HepG2 (cell line): ENCODE data around the gene AXIN1. TPM values are rescaled to one million over a fixed set of nuclear protein-coding genes. Genes with fewer than 3 reads are reported as not detected.

ENCODE experiments used
- BRD4 ChIP-seq: sonication (generic); formaldehyde crosslinking; IDR thresholded peaks from 2 replicates; pipeline ENCODE4 v1.4.0; 2020; ENCODE audit warnings: missing genetic modification reagents
- CBX2 ChIP-seq, 2 experiments: fragments of 200-600 bp in 1 of 2; sonication (generic); formaldehyde crosslinking in 1 of 2; IDR thresholded peaks; 2 replicates each; pipeline versions ENCODE4 v1.7.0 to v1.8.1; 2018 to 2022; ENCODE audit warnings: low read depth in 2 of 2, low read length in 1 of 2, mild to moderate bottlenecking in 1 of 2, missing genetic modification reagents in 1 of 2
- DRAP1 ChIP-seq: IDR thresholded peaks from 2 replicates; pipeline ENCODE4 v1.6.1; 2016; ENCODE audit warnings: missing genetic modification reagents, missing compliant biosample characterization
- ETV6 ChIP-seq: sonication (generic); formaldehyde crosslinking; conservative IDR thresholded peaks from 2 replicates; pipeline ENCODE4 v1.4.0; 2020; ENCODE audit warnings: missing genetic modification reagents
- IKZF4 ChIP-seq: sonication (generic); formaldehyde crosslinking; IDR thresholded peaks from 2 replicates; pipeline ENCODE4 v1.5.1; 2020; ENCODE audit warnings: borderline replicate concordance, mild to moderate bottlenecking, low read depth, missing genetic modification reagents; ENCODE audit errors: not compliant biosample characterization
- JARID2 ChIP-seq: sonication (generic); formaldehyde crosslinking; IDR thresholded peaks from 2 replicates; pipeline ENCODE4 v1.8.1; 2023; ENCODE audit warnings: missing genetic modification reagents, inconsistent platforms; ENCODE audit not compliant: insufficient replicate concordance
- KLF16 ChIP-seq, 2 experiments: sonication (generic) in 1 of 2; formaldehyde crosslinking in 1 of 2; IDR thresholded peaks; 2 replicates each; pipeline versions ENCODE4 v1.6.1 to v1.8.0; 2016 to 2023; ENCODE audit warnings: missing genetic modification reagents in 2 of 2, missing compliant biosample characterization in 1 of 2
- NFRKB ChIP-seq: fragments of 450-650 bp; IDR thresholded peaks from 2 replicates; pipeline ENCODE4 v1.6.1; 2017
- PRMT3 ChIP-seq: sonication (generic); formaldehyde crosslinking; IDR thresholded peaks from 2 replicates; pipeline ENCODE4 v1.8.1; 2022; ENCODE audit warnings: low read depth, mild to moderate bottlenecking, moderate library complexity, missing genetic modification reagents, borderline replicate concordance
- SALL1 ChIP-seq: sonication (generic); formaldehyde crosslinking; IDR thresholded peaks from 2 replicates; pipeline ENCODE4 v1.8.0; 2022; ENCODE audit warnings: mild to moderate bottlenecking, missing genetic modification reagents
- ZMYM4 ChIP-seq: sonication (generic); formaldehyde crosslinking; IDR thresholded peaks from 2 replicates; pipeline ENCODE4 v1.8.1; 2023; ENCODE audit warnings: mild to moderate bottlenecking, missing genetic modification reagents
- ZNF720 ChIP-seq: sonication (generic); formaldehyde crosslinking; IDR thresholded peaks from 2 replicates; pipeline ENCODE4 v1.4.0; 2020; ENCODE audit warnings: missing genetic modification reagents
- polyA plus RNA-seq, 8 experiments: library from polyadenylated mRNA; depleted of rRNA in 3 of 8; stranded (reverse) in 7 of 8; unstranded in 1 of 8; fragments of >200 nt; fragmentation: Illumina TruSeq in 4 of 8; extraction: Trizol in 4 of 8; gene quantifications; 2 replicates each; pipeline versions ENCODE4 v1.2.1 to v1.2.3, GENCODE V29; 2011 to 2016; ENCODE audit warnings: low read depth in 4 of 8, missing spikeins in 1 of 8, mixed read lengths in 1 of 8; ENCODE audit not compliant: insufficient read depth in 1 of 8
- total RNA-seq, 5 experiments: library from RNA; depleted of rRNA; stranded (reverse); fragments of >200 nt; fragmentation: Illumina TruSeq; extraction: Trizol; gene quantifications; 2 replicates each; pipeline ENCODE4 v1.2.3, GENCODE V29; 2016; ENCODE audit warnings: low read depth in 1 of 5
- TF ChIP-seq, protein P1 (sequence below): sonication (generic); formaldehyde crosslinking; IDR thresholded peaks from 2 replicates; pipeline ENCODE4 v1.4.0; 2020; ENCODE audit warnings: low read depth, missing genetic modification reagents
- TF ChIP-seq, protein P2 (sequence below): sonication (generic); formaldehyde crosslinking; IDR thresholded peaks from 2 replicates; pipeline ENCODE4 v1.8.1; 2023; ENCODE audit warnings: mild to moderate bottlenecking, missing genetic modification reagents
- TF ChIP-seq, protein P3 (sequence below): sonication (generic); formaldehyde crosslinking; IDR thresholded peaks from 2 replicates; pipeline ENCODE4 v1.5.1; 2020; ENCODE audit warnings: mild to moderate bottlenecking, missing genetic modification reagents
- TF ChIP-seq, protein P4 (sequence below): IDR thresholded peaks from 2 replicates; pipeline ENCODE4 v1.6.1; 2016; ENCODE audit warnings: mild to moderate bottlenecking, missing biosample characterization, missing genetic modification reagents
- TF ChIP-seq, protein P5 (sequence below): sonication (generic); formaldehyde crosslinking; IDR thresholded peaks from 2 replicates; pipeline ENCODE4 v1.4.0; 2020; ENCODE audit warnings: missing genetic modification reagents

AXIN1 gene
- total and polyA plus RNA-seq, 2 of the 13 experiments (the other 11 are each of a cell fraction or from before 2014, with no cell fraction given), result 24.0 to 26.0 TPM

GRCh38 chr16:359067-359763 is 6.7 kb upstream of the AXIN1 start (continued):
- no peak for TF ChIP-seq PRMT3
- TF ChIP-seq NFRKB, result no peak
- TF ChIP-seq, protein P1, sequence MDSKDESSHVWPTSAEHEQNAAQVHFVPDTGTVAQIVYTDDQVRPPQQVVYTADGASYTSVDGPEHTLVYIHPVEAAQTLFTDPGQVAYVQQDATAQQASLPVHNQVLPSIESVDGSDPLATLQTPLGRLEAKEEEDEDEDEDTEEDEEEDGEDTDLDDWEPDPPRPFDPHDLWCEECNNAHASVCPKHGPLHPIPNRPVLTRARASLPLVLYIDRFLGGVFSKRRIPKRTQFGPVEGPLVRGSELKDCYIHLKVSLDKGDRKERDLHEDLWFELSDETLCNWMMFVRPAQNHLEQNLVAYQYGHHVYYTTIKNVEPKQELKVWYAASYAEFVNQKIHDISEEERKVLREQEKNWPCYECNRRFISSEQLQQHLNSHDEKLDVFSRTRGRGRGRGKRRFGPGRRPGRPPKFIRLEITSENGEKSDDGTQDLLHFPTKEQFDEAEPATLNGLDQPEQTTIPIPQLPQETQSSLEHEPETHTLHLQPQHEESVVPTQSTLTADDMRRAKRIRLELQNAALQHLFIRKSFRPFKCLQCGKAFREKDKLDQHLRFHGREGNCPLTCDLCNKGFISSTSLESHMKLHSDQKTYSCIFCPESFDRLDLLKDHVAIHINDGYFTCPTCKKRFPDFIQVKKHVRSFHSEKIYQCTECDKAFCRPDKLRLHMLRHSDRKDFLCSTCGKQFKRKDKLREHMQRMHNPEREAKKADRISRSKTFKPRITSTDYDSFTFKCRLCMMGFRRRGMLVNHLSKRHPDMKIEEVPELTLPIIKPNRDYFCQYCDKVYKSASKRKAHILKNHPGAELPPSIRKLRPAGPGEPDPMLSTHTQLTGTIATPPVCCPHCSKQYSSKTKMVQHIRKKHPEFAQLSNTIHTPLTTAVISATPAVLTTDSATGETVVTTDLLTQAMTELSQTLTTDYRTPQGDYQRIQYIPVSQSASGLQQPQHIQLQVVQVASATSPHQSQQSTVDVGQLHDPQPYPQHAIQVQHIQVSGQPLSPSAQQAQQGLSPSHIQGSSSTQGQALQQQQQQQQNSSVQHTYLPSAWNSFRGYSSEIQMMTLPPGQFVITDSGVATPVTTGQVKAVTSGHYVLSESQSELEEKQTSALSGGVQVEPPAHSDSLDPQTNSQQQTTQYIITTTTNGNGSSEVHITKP (CRISPR knock-in tag), result no peak
- no peak for TF ChIP-seq IKZF4
- no peak for TF ChIP-seq BRD4 (CRISPR knock-in tag)
- no peak for TF ChIP-seq ZMYM4
- TF ChIP-seq, protein P2, sequence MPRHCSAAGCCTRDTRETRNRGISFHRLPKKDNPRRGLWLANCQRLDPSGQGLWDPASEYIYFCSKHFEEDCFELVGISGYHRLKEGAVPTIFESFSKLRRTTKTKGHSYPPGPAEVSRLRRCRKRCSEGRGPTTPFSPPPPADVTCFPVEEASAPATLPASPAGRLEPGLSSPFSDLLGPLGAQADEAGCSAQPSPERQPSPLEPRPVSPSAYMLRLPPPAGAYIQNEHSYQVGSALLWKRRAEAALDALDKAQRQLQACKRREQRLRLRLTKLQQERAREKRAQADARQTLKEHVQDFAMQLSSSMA (CRISPR knock-in tag), result 0 out of 2 replicates have a peak, but pooled peaks have one; percentile 38
- TF ChIP-seq, protein P3, sequence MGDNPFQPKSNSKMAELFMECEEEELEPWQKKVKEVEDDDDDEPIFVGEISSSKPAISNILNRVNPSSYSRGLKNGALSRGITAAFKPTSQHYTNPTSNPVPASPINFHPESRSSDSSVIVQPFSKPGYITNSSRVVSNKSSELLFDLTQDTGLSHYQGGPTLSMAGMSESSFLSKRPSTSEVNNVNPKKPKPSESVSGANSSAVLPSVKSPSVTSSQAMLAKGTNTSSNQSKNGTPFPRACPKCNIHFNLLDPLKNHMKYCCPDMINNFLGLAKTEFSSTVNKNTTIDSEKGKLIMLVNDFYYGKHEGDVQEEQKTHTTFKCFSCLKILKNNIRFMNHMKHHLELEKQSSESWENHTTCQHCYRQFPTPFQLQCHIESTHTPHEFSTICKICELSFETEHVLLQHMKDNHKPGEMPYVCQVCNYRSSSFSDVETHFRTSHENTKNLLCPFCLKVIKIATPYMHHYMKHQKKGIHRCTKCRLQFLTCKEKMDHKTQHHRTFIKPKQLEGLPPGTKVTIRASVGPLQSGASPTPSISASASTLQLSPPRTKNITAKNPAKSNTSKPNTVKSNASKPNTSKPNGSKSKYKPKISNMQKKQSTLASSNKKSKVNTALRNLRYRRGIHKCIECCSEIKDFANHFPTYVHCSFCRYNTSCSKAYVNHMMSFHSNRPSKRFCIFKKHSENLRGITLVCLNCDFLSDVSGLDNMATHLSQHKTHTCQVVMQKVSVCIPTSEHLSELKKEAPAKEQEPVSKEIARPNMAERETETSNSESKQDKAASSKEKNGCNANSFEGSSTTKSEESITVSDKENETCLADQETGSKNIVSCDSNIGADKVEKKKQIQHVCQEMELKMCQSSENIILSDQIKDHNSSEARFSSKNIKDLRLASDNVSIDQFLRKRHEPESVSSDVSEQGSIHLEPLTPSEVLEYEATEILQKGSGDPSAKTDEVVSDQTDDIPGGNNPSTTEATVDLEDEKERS (CRISPR knock-in tag), result no peak
- TF ChIP-seq SALL1, result peak; percentile 62
- no peak for TF ChIP-seq ZNF720
- no peak for TF ChIP-seq ETV6
- no peak for TF ChIP-seq JARID2 (CRISPR knock-in tag)
- peak; percentile 81 for TF ChIP-seq DRAP1 (CRISPR knock-in tag)
- TF ChIP-seq, protein P4, sequence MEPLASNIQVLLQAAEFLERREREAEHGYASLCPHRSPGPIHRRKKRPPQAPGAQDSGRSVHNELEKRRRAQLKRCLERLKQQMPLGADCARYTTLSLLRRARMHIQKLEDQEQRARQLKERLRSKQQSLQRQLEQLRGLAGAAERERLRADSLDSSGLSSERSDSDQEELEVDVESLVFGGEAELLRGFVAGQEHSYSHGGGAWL (CRISPR knock-in tag), result no peak
- TF ChIP-seq CBX2 (IDR thresholded peaks at IDR 0.05; ENCODE audit: low read depth, low read length), result no peak
- TF ChIP-seq CBX2 (CRISPR knock-in tag; IDR thresholded peaks at IDR 0.05; ENCODE audit: low read depth), result no peak
- TF ChIP-seq, protein P5, sequence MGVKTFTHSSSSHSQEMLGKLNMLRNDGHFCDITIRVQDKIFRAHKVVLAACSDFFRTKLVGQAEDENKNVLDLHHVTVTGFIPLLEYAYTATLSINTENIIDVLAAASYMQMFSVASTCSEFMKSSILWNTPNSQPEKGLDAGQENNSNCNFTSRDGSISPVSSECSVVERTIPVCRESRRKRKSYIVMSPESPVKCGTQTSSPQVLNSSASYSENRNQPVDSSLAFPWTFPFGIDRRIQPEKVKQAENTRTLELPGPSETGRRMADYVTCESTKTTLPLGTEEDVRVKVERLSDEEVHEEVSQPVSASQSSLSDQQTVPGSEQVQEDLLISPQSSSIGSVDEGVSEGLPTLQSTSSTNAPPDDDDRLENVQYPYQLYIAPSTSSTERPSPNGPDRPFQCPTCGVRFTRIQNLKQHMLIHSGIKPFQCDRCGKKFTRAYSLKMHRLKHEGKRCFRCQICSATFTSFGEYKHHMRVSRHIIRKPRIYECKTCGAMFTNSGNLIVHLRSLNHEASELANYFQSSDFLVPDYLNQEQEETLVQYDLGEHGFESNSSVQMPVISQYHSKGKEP (CRISPR knock-in tag), result no peak
- no peak; a peak in 1 of 4 replicates for TF ChIP-seq KLF16 (CRISPR knock-in tag; IDR thresholded peaks at IDR 0.05)
